HG02571 (cell line): ENCODE data around the gene COBL.
"Not testable (repeated sequence)": the region's sequence is repeated elsewhere in the genome, so short reads cannot be mapped to it uniquely, and the experiment has no call there.

Source experiments
- ATAC-seq: cut with Tn5 transposase; IDR thresholded peaks from one replicate; pipeline ENCODE4 v1.9.1; 2021; ENCODE audit warnings: mild to moderate bottlenecking, moderate library complexity; ENCODE audit not compliant: unreplicated experiment

The COBL gene

GRCh38 chr7:51013218-51013786 is 303.3 kb downstream of the COBL start:
- ATAC-seq = no peak

GRCh38 chr7:51012569-51013217 is 303.9 kb downstream of the COBL start:
- ATAC-seq = no peak

- no peak for ATAC-seq
Observed at GRCh38 chr7:51011710-51012350, 304.8 kb downstream of the COBL start.

- no peak for ATAC-seq
Observed at GRCh38 chr7:51010534-51010933, 306.1 kb downstream of the COBL start.

- ATAC-seq = no peak
Observed at GRCh38 chr7:51009716-51010496, 306.7 kb downstream of the COBL start.

GRCh38 chr7:51007551-51008505 is 308.8 kb downstream of the COBL start:
- no peak for ATAC-seq

GRCh38 chr7:51006483-51007235 is 309.9 kb downstream of the COBL start:
- no peak for ATAC-seq

- no peak for ATAC-seq
Observed at GRCh38 chr7:51005074-51005473, 311.5 kb downstream of the COBL start.

GRCh38 chr7:51000956-51001355 is 315.7 kb downstream of the COBL start:
- ATAC-seq = no peak

GRCh38 chr7:50994753-50995319 is 321.8 kb downstream of the COBL start:
- ATAC-seq = no peak

- not testable (repeated sequence) for ATAC-seq
Observed at GRCh38 chr7:50990214-50990613, 326.4 kb downstream of the COBL start.

GRCh38 chr7:50988988-50989387 is 327.6 kb downstream of the COBL start:
- no peak for ATAC-seq

- ATAC-seq = no peak
Observed at GRCh38 chr7:50988465-50988864, 328.1 kb downstream of the COBL start.

- no peak for ATAC-seq
Observed at GRCh38 chr7:50985096-50985495, 331.5 kb downstream of the COBL start.

- no peak for ATAC-seq
Observed at GRCh38 chr7:50983850-50984249, 332.8 kb downstream of the COBL start.

- ATAC-seq = no peak
Observed at GRCh38 chr7:50982626-50983025, 334.0 kb downstream of the COBL start.

- ATAC-seq = no peak
Observed at GRCh38 chr7:50981743-50982142, 334.9 kb downstream of the COBL start.

- no peak for ATAC-seq
Observed at GRCh38 chr7:50980411-50980810, 336.2 kb downstream of the COBL start.

GRCh38 chr7:50978633-50979215 is 337.9 kb downstream of the COBL start:
- ATAC-seq = no peak
